HG03039 (cell line): ENCODE measurements around the gene MIAT.
A peak's percentile ranks its signal among the peaks of the same experiment; 100 is the strongest.
"Not testable (repeated sequence)": the region's sequence is repeated elsewhere in the genome, so short reads cannot be mapped to it uniquely, and the experiment has no call there.

ENCODE experiments used
- ATAC-seq: cut with Tn5 transposase; IDR thresholded peaks from one replicate; pipeline ENCODE4 v1.9.1; 2021; ENCODE audit warnings: mild to moderate bottlenecking, moderate library complexity; ENCODE audit not compliant: unreplicated experiment

The MIAT gene

DNA sequence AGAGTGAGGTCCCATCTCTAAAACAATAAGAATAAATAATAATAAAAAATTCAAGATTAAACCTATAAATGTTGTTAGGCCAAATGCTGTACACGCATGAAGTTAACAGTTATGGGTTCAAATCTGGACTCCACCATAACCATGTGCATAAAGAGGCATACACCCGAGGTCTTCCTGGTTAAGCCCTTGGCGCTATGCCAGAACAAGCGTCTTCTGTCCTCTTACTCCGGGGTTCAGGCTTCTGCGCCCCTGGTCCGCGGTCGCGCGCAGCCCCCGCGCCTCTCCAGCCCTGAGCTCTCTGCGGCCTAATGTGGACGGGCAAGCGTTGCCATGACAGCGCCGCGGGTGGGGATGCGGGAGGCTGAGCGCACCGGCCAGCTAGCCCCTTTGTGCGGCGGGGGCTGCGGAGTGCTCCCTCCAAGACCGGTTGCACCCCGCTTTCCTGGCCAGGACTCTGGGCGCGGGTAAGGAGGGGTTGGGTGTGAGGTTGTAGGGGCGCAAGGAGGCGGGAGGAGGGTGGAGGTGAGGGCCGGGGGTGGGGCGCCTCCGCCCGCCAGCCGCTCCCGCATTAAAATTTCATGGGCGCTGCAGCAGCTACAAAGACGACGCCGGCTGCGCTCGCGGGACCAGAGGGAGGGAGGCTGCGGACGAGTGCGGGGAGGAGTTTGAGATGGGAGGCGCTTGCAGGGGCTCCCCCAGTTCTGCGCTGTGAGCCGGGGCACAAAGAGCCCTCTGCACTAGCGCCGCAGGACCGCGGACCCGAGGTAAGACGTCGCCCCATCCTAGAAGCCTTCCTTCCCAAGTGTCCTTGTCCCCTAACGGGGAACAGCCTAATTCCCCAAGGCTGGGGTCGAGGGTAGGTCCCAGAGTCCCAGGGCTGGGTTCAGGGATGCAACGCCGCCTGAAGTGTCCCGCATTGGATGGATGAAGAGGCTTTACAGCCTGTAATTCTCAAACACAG is at the start of gene MIAT:
Gene MIAT, plus strand, starts transcription at position 698 of the 961 bp plus-strand sequence.
- no peak for ATAC-seq

DNA sequence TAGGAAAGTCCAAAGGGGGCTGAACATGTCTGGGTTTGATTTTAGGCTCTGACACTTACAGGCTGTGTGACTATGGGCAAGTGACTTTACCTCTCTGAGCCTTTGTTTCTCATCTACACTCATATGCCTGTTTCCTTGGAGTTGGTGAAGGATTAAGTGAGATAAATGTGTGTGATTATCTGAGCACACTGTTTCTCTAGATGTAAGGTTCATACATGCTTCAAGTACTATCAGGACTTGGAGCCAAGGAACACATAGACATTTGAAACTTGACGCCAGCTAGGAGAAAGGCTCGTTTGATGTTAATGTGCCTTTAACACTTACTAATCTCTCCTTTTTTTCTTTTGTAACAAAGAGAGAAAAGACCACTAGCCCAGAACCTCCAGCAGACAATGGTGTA is 49.3 kb upstream of the MIAT start:
- ATAC-seq, result no peak

- no peak for ATAC-seq
These were observed 48.1 kb upstream of the MIAT start for GRCh38 chr22:26609287-26609686.

GRCh38 chr22:26610072-26610958 is 47.1 kb upstream of the MIAT start:
- peak; percentile 82 for ATAC-seq

DNA sequence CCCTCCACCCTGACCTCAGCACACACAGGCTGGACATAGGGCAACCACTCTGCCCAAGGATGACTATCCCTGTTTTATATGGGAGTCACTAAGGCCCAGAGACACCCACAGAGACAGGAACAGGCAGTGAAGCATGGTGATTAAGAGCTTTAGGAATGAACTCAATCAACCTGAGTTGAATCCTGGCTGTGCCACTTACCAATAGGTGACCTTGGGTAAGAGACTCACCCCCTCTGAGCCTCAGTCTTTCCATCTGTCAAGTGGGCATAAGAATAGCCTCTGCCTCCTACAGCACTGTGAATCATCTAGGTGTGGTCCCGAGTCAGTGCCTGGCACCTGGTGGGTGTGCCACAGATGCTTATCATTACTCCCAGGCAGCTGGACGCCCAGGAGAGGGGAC is 46.4 kb upstream of the MIAT start:
- ATAC-seq, result no peak

DNA sequence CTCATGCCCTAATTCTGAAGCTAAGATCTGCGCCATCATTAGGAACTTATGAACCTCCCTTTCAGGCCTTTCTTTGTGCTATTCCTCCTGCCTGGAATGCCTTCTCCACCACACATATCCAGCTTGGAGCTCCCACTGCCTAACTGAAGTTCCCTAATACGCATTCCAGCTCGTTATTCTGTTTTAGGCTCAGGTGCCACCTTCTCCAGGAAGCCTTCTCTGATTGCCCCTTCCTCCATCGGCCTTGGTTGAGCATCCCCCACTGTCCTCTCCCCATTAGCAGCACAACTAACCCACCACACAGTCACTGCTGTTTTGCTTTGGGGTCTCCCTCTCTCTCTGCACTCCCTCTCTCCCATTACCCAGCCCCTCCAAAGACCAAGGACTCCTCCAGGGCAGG is 44.7 kb upstream of the MIAT start:
- ATAC-seq, result no peak

DNA sequence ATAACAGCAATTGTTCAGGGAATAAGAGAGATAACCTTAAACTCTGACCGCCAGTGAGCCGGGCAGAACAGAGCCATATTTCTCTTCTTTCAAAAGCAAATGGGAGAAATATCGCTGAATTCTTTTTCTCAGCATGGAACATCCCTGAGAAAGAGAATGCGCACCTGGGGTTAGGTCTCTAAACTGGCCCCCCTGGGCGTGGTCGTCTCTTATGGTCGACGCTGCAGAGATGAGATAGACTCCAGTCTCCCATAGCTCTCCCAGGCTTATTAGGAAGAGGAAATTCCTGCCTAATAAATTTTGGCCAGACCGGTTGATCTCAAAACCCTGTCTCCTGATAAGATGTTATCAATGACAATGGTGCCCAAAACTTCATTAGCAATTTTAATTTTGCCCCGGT is 43.6 kb upstream of the MIAT start:
- ATAC-seq, result not testable (repeated sequence)

DNA sequence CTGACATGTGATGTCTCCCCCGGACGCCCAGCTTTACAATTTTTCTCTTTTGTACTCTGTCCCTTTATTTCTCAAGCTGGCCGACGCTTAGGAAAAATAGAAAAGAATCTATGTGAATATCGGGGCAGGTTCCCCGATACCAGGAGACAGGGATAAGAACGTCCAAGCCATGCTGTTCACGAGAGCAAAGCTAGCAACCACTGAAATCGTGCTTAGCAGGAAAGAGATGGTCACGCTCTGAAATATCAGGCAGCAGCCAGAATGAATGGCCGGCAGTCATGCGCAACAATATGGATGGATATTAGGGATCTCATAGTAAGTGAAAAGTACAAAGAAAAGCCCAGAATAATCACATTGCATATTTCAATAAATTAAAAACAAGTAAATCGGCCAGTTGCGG is 43.1 kb upstream of the MIAT start:
- ATAC-seq, result no peak

DNA sequence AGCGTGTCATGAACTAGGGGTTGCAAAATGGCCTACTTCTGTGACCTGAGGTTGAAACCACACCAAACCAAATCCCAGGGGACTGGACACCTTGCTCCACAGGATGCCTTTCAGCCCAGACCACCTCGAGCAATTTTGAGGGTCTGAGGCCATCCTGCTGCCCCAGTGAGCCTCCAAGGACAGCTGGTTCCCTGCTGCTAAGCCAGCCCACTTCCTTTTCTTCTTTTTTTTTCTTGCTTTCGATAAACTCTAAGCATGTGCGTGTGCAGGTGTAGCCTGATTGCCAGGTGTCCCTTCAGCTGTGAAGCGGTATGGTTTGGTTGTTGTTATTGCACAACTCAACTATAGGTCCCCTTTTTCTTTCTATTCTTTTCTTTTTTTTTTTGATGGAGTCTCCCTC is 42.2 kb upstream of the MIAT start:
- no peak for ATAC-seq

- no peak for ATAC-seq
These were observed 41.5 kb upstream of the MIAT start for GRCh38 chr22:26615830-26616435.

GRCh38 chr22:26616650-26617049 is 40.7 kb upstream of the MIAT start:
- ATAC-seq, result no peak

- no peak for ATAC-seq
These were observed 39.9 kb upstream of the MIAT start, which contains the start of gene CRYBB1 for GRCh38 chr22:26617271-26618199. CRYBB1 (minus strand) TSS chr22:26618027; CDS start chr22:26616319, 1,708 bp downstream.

GRCh38 chr22:26618455-26618854 is 38.9 kb upstream of the MIAT start:
- no peak for ATAC-seq

GRCh38 chr22:26619510-26619909 is 37.9 kb upstream of the MIAT start:
- ATAC-seq, result no peak

GRCh38 chr22:26620197-26620596 is 37.2 kb upstream of the MIAT start:
- ATAC-seq, result no peak

DNA sequence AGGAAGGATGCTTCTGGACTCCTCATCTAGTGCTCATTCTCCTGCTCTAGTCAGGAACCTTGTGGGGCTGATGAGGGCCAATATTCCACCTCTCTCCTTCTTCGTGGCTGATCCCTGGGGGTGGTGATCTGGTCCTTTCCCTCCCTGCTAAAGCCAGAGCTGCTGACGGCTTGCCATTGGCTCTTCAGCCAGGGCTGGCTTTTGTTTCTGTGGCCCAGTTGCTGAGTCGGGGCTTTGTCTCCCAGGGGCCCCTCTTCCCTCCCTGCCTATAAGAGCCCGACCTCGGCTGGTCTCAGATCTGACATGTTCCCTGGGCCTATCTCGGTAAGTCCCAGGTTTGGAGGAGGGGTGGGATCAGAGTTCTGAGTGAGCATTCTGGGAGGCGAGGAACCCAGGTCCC is 35.7 kb upstream of the MIAT start, which contains the start of gene CRYBA4:
Gene CRYBA4, plus strand, starts transcription at position 301 of the 400 bp plus-strand sequence. CDS start 634 bp downstream, outside the sequence.
- ATAC-seq, result no peak

DNA sequence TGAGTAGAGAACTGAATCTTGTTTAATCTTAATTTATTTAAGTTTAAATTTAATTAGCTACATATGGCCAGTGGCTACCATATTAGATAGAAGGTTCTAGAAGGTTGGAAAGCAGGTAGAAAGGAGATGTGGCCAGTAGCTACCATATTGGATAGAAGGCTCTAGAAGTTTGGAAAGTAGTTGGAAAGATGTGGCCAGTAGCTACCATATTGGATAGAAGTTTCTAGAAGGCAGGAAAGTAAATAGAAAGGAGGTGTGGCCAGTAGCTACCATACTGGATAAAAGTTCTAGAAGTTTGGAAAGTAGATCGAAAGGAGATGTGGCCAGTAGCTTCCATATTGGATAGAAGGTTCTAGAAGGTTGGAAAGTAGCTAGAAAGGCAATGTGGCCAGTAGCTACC is 33.4 kb upstream of the MIAT start:
- no peak for ATAC-seq

GRCh38 chr22:26624803-26625202 is 32.6 kb upstream of the MIAT start:
- no peak for ATAC-seq

DNA sequence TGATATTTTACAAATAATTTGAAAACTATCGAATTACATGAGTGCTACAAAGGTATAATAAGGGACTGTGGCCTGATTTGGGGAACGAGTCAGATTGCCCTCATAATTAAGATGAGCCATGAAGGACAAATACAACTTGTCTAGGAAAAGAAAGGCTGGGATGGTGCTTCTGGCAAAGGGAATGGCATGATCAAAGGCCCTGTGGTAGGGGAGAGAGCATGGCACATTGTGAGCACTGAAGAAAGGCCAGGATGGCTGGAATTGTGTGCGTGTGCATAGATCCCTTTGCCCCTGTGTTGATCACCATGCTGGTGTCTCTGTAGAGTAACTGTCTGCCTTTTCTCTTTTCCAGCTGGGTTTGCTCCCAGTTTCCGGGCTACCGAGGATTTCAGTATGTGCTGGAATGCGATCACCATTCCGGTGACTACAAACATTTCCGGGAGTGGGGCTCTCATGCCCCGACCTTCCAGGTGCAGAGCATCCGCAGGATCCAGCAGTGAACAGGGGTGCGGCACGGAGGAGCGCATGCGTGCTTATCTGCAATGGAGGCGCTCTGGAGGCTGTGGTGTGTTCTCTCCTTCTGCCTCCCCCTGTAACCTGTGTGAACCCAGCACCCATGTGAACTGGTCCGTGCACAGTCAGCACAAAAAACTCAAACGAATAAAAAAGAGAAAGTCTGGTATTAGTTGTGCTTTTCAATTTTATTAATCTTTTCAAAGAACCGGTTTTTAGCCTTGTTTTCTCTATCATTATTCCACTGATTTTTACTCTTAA is 27.2 kb upstream of the MIAT start:
- ATAC-seq, result no peak
